H9 (cell line): ENCODE results near the gene ACP1. TPM values are rescaled to one million over a fixed set of nuclear protein-coding genes. Genes with fewer than 3 reads are reported as not detected.

Experiments used
- DNase-seq: peaks from one replicate; pipeline ENCODE4 v3.0.0-alpha.2; 2017
- H2AFZ ChIP-seq: one replicate; pipeline ENCODE4 v1.6.1; 2013; ENCODE audit warnings: mild to moderate bottlenecking, low read length, control low read depth, moderate library complexity
- H2AK5ac ChIP-seq: 2 replicates; pipeline ENCODE4 v1.6.1; 2013; ENCODE audit warnings: low read length, control low read depth, mixed read lengths; ENCODE audit not compliant: insufficient read length
- H2BK120ac ChIP-seq: one replicate; pipeline ENCODE4 v1.6.1; 2013; ENCODE audit warnings: low read depth, mild to moderate bottlenecking, low read length, control low read depth, inconsistent platforms; ENCODE audit not compliant: poor library complexity, severe bottlenecking
- H2BK12ac ChIP-seq: 2 replicates; pipeline ENCODE4 v1.6.1; 2013; ENCODE audit warnings: low read length, control low read depth, mixed read lengths, low read depth; ENCODE audit not compliant: insufficient read length
- H2BK15ac ChIP-seq: 2 replicates; pipeline ENCODE4 v1.6.1; 2013; ENCODE audit warnings: low read depth, low read length, control low read depth
- H2BK20ac ChIP-seq: one replicate; pipeline ENCODE4 v1.6.1; 2013; ENCODE audit warnings: low read depth, mild to moderate bottlenecking, low read length, control low read depth, inconsistent platforms; ENCODE audit not compliant: poor library complexity, severe bottlenecking
- H2BK5ac ChIP-seq: 2 replicates; pipeline ENCODE4 v1.6.1; 2013; ENCODE audit warnings: low read length, control low read depth, mixed read lengths; ENCODE audit not compliant: insufficient read length
- H3K14ac ChIP-seq: 2 replicates; pipeline ENCODE4 v1.6.1; 2013; ENCODE audit warnings: low read length, control low read depth; ENCODE audit not compliant: insufficient read depth
- H3K18ac ChIP-seq: 2 replicates; pipeline ENCODE4 v1.6.1; 2013; ENCODE audit warnings: low read depth, mild to moderate bottlenecking, mixed read lengths, low read length, control low read depth; ENCODE audit not compliant: insufficient read length
- H3K23ac ChIP-seq: 2 replicates; pipeline ENCODE4 v1.6.1; 2013; ENCODE audit warnings: low read length, control low read depth, mixed read lengths, low read depth; ENCODE audit not compliant: insufficient read length
- H3K23me2 ChIP-seq: 2 replicates; pipeline ENCODE4 v1.6.1; 2013; ENCODE audit warnings: low read depth, mild to moderate bottlenecking, mixed read lengths, low read length, control low read depth; ENCODE audit not compliant: insufficient read length, poor library complexity, severe bottlenecking
- H3K27ac ChIP-seq: 2 replicates; pipeline ENCODE4 v1.5.1; 2013; ENCODE audit warnings: low read length, control low read depth, mixed read lengths, low read depth; ENCODE audit not compliant: insufficient read length
- H3K27me3 ChIP-seq: 2 replicates; pipeline ENCODE4 v1.6.1; 2013; ENCODE audit warnings: low read length, control low read depth, inconsistent platforms; ENCODE audit not compliant: insufficient read depth
- H3K4ac ChIP-seq: 2 replicates; pipeline ENCODE4 v1.6.1; 2013; ENCODE audit warnings: low read depth, mild to moderate bottlenecking, control low read depth, inconsistent platforms, low read length, moderate library complexity
- H3K4me1 ChIP-seq: 2 replicates; pipeline ENCODE4 v1.6.1; 2013; ENCODE audit warnings: low read length, control low read depth, inconsistent platforms; ENCODE audit not compliant: insufficient read depth
- H3K4me2 ChIP-seq: 2 replicates; pipeline ENCODE4 v1.6.1; 2013; ENCODE audit warnings: low read length, control low read depth, mixed read lengths; ENCODE audit not compliant: insufficient read length, insufficient read depth
- H3K56ac ChIP-seq: 2 replicates; pipeline ENCODE4 v1.6.1; 2013; ENCODE audit warnings: low read depth, mild to moderate bottlenecking, mixed read lengths, low read length, control low read depth; ENCODE audit not compliant: insufficient read length
- H3K79me1 ChIP-seq: 2 replicates; pipeline ENCODE4 v1.6.1; 2013; ENCODE audit warnings: low read depth, mild to moderate bottlenecking, moderate library complexity, low read length, control low read depth, inconsistent platforms; ENCODE audit not compliant: insufficient read depth, poor library complexity, severe bottlenecking
- H3K79me2 ChIP-seq: 2 replicates; pipeline ENCODE4 v1.6.1; 2013; ENCODE audit warnings: low read length, control low read depth, inconsistent platforms; ENCODE audit not compliant: insufficient read depth
- H3K9ac ChIP-seq: 2 replicates; pipeline ENCODE4 v1.6.1; 2013; ENCODE audit warnings: low read length, control low read depth, mixed read lengths; ENCODE audit not compliant: insufficient read length; ENCODE audit errors: extremely low read depth
- H3K9me3 ChIP-seq: one replicate; pipeline ENCODE4 v1.6.1; 2013; ENCODE audit warnings: low read depth, low read length, inconsistent platforms; ENCODE audit not compliant: control insufficient read depth
- H3T11ph ChIP-seq: one replicate; pipeline ENCODE4 v1.6.1; 2013; ENCODE audit warnings: mild to moderate bottlenecking, low read length, control low read depth, inconsistent platforms
- H4K20me1 ChIP-seq: one replicate; pipeline ENCODE4 v1.6.1; 2013; ENCODE audit not compliant: control insufficient read depth, insufficient read length, insufficient read depth
- H4K5ac ChIP-seq: 2 replicates; pipeline ENCODE4 v1.6.1; 2013; ENCODE audit warnings: low read depth, mild to moderate bottlenecking, mixed read lengths, low read length, control low read depth; ENCODE audit not compliant: insufficient read length
- H4K8ac ChIP-seq: replicated peaks from 2 replicates; pipeline ENCODE4 v1.6.1; 2013; ENCODE audit warnings: low read length, control low read depth, mixed read lengths, low read depth; ENCODE audit not compliant: insufficient read length
- H4K91ac ChIP-seq: 2 replicates; pipeline ENCODE4 v1.6.1; 2013; ENCODE audit warnings: low read depth, mild to moderate bottlenecking, moderate library complexity, mixed read lengths, low read length, control low read depth; ENCODE audit not compliant: insufficient read length
- H3K27ac Mint-ChIP-seq, 3 experiments: 2 replicates in 2 of 3; 3 replicates in 1 of 3; pipeline ENCODE4 v1.8.0; 2020 to 2021; ENCODE audit warnings: mixed read lengths in 3 of 3, mild to moderate bottlenecking in 1 of 3, moderate library complexity in 1 of 3
- H3K27me3 Mint-ChIP-seq: 2 replicates; pipeline ENCODE4 v1.8.0; 2021; ENCODE audit warnings: low read depth, mild to moderate bottlenecking, moderate library complexity, mixed read lengths
- H3K36me3 Mint-ChIP-seq, 3 experiments: 2 replicates in 2 of 3; 3 replicates in 1 of 3; pipeline ENCODE4 v1.8.0; 2020 to 2021; ENCODE audit warnings: low read depth in 3 of 3, mixed read lengths in 3 of 3; ENCODE audit not compliant: insufficient read depth in 1 of 3
- H3K4me1 Mint-ChIP-seq, 2 experiments: 2 replicates each; pipeline ENCODE4 v1.8.0; 2020; ENCODE audit warnings: mixed read lengths in 2 of 2
- H3K4me3 Mint-ChIP-seq, 2 experiments: 2 replicates in 1 of 2; 3 replicates in 1 of 2; pipeline ENCODE4 v1.8.0; 2020 to 2021; ENCODE audit warnings: mild to moderate bottlenecking in 2 of 2, mixed read lengths in 2 of 2, moderate library complexity in 1 of 2
- H3K9me3 Mint-ChIP-seq, 2 experiments: 2 replicates in 1 of 2; 3 replicates in 1 of 2; pipeline ENCODE4 v1.8.0; 2020; ENCODE audit warnings: mild to moderate bottlenecking in 2 of 2, mixed read lengths in 2 of 2, moderate library complexity in 1 of 2
- WGBS: extraction: QIAGEN DNeasy Blood & Tissue Kit; methylation state at CpG from one replicate; pipeline ENCODE4 v1.1.7; 2013; ENCODE audit warnings: missing lambda C conversion rate, low lambda C conversion rate, mixed read lengths; ENCODE audit not compliant: insufficient read length; ENCODE audit errors: extremely low coverage; 5-methylcytosine and 5-hydroxymethylcytosine counted together
- total RNA-seq: library from RNA; stranded (reverse); gene quantifications from 2 replicates; pipeline ENCODE4 v1.2.1, GENCODE V29; 2021
- TF ChIP-seq, protein P1 (sequence below): fragments of 200-600 bp; sonication (generic); conservative IDR thresholded peaks from 3 replicates; pipeline ENCODE4 v1.8.0; 2021; ENCODE audit warnings: antibody characterized with exemption, mild to moderate bottlenecking

ACP1 gene
- total RNA-seq, 1 experiment from 2014 or later: 143 TPM

DNA sequence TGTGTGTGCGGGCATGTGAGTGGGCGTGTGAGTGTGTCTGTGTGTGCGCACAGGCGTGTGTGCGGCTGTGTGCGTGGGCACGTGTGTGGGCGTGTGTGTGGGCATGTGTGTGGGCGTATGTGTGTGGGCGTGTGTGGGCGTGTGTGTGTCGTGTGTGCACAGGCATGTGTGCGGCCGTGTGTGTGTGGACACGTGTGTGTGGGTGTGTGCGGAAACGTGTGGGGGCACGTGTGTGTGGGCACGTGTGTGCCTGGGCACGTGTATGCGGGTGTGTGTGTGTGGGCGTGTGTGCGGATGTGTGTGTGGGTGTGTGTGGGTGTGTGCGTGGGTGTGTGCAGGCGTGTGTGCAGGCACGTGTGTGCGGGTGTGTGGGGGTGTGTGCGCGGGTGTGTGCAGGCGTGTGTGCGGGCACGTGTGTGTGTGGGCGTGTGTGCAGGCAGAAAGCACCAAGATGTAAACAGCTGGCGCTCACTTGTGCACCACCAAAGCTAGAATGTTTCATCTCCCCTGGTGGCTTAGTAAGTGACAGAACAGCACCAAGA lies 54.4 kb downstream of the ACP1 start:
- H3K9ac ChIP-seq: no peak overlapping the region
- no peaks in the 10 kb centered on the region for H3K79me2 ChIP-seq
- H3K4me1 ChIP-seq: no peaks in the 10 kb centered on the region
- Mint-ChIP-seq H3K36me3 (peaks cover 0 to 8% (median 6%) of the 10 kb centered on the region in 3 experiments; a peak in 5 of 7 replicates), H3K27ac (peak overlapping the region in 2 of 3 experiments; percentile 69 to 87; a peak in 4 of 7 replicates), H3K4me1 (peaks cover 12% of the 10 kb centered on the region in 2 experiments), H3K4me3 (no peak overlapping the region; a peak in 1 of 5 replicates), H3K9me3 (peaks cover 7% of the 10 kb centered on the region in 2 experiments; a peak in 3 of 5 replicates), H3K27me3 (peaks cover 6% of the 10 kb centered on the region; the same call in 1 of the 2 replicates)
- no peak overlapping the region for H3K56ac ChIP-seq
- TF ChIP-seq, protein P1, sequence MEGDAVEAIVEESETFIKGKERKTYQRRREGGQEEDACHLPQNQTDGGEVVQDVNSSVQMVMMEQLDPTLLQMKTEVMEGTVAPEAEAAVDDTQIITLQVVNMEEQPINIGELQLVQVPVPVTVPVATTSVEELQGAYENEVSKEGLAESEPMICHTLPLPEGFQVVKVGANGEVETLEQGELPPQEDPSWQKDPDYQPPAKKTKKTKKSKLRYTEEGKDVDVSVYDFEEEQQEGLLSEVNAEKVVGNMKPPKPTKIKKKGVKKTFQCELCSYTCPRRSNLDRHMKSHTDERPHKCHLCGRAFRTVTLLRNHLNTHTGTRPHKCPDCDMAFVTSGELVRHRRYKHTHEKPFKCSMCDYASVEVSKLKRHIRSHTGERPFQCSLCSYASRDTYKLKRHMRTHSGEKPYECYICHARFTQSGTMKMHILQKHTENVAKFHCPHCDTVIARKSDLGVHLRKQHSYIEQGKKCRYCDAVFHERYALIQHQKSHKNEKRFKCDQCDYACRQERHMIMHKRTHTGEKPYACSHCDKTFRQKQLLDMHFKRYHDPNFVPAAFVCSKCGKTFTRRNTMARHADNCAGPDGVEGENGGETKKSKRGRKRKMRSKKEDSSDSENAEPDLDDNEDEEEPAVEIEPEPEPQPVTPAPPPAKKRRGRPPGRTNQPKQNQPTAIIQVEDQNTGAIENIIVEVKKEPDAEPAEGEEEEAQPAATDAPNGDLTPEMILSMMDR: no peak
- no peaks in the 10 kb centered on the region for H3K27me3 ChIP-seq
- no peaks in the 10 kb centered on the region for H3K23me2 ChIP-seq
- H2BK15ac ChIP-seq: no peak overlapping the region
- H2BK5ac ChIP-seq: no peak overlapping the region
- no peak overlapping the region for H3K27ac ChIP-seq
- H4K20me1 ChIP-seq: no peaks in the 10 kb centered on the region
- H3K4me2 ChIP-seq: no peak overlapping the region
- H3K23ac ChIP-seq: no peak overlapping the region
- no peaks in the 10 kb centered on the region for H3K9me3 ChIP-seq
- no peak overlapping the region for H2AK5ac ChIP-seq
- no peak overlapping the region; the same call in 1 of the 2 replicates for H3K14ac ChIP-seq
- 100% methylated on average over 7 of the region's 34 CpGs for WGBS
- no peak overlapping the region for H2AFZ ChIP-seq
- no peak for DNase-seq
- H3K18ac ChIP-seq: peak overlapping the region; percentile 19
- no peak overlapping the region for H4K8ac ChIP-seq
- no peak overlapping the region for H4K5ac ChIP-seq
- H4K91ac ChIP-seq: no peak overlapping the region
- no peak overlapping the region for H2BK20ac ChIP-seq
- H2BK120ac ChIP-seq: no peak overlapping the region
- H3T11ph ChIP-seq: no peak overlapping the region
- no peak overlapping the region for H3K4ac ChIP-seq
- H3K79me1 ChIP-seq: no peaks in the 10 kb centered on the region
- H2BK12ac ChIP-seq: no peak overlapping the region
